ENCODE results near the gene DNASE2B.

GRCh38 chr1:84379917-84380180 is 18.4 kb upstream of the DNASE2B start:
- TF ChIP-seq, protein P1, sequence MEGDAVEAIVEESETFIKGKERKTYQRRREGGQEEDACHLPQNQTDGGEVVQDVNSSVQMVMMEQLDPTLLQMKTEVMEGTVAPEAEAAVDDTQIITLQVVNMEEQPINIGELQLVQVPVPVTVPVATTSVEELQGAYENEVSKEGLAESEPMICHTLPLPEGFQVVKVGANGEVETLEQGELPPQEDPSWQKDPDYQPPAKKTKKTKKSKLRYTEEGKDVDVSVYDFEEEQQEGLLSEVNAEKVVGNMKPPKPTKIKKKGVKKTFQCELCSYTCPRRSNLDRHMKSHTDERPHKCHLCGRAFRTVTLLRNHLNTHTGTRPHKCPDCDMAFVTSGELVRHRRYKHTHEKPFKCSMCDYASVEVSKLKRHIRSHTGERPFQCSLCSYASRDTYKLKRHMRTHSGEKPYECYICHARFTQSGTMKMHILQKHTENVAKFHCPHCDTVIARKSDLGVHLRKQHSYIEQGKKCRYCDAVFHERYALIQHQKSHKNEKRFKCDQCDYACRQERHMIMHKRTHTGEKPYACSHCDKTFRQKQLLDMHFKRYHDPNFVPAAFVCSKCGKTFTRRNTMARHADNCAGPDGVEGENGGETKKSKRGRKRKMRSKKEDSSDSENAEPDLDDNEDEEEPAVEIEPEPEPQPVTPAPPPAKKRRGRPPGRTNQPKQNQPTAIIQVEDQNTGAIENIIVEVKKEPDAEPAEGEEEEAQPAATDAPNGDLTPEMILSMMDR (IDR thresholded peaks at IDR 0.05; ENCODE audit: poor library complexity), result no peak
- TF ChIP-seq EZH2 (IDR thresholded peaks at IDR 0.05; ENCODE audit: borderline replicate concordance) (no peak), EZH2phosphoT487 (IDR thresholded peaks at IDR 0.05; ENCODE audit: low read depth, severe bottlenecking, unreplicated experiment) (no peak)
